HepG2 (cell line): ENCODE data around the gene TTC21B. TPM values are rescaled to one million over a fixed set of nuclear protein-coding genes. Genes with fewer than 3 reads are reported as not detected.
A peak's percentile ranks its signal among the peaks of the same experiment; 100 is the strongest.

ENCODE experiments used
- ATF5 ChIP-seq: sonication (generic); formaldehyde crosslinking; IDR thresholded peaks from 2 replicates; pipeline ENCODE4 v1.4.0; 2020; ENCODE audit warnings: mild to moderate bottlenecking, low read depth, missing genetic modification reagents
- FOSL2 ChIP-seq: sonication (generic); formaldehyde crosslinking; IDR thresholded peaks from 2 replicates; pipeline ENCODE4 v1.4.0; 2020; ENCODE audit warnings: missing genetic modification reagents
- GABPB1 ChIP-seq: IDR thresholded peaks from 2 replicates; pipeline ENCODE4 v1.6.1; 2016; ENCODE audit warnings: mild to moderate bottlenecking, missing genetic modification reagents, moderate library complexity, missing compliant biosample characterization
- GZF1 ChIP-seq: sonication (generic); formaldehyde crosslinking; IDR thresholded peaks from 2 replicates; pipeline ENCODE4 v1.5.1; 2020; ENCODE audit warnings: mild to moderate bottlenecking, missing genetic modification reagents
- MTERF4 ChIP-seq: sonication (generic); formaldehyde crosslinking; IDR thresholded peaks from 2 replicates; pipeline ENCODE4 v1.8.0; 2023; ENCODE audit warnings: mild to moderate bottlenecking, missing genetic modification reagents
- NBN ChIP-seq: fragments of 450-650 bp; conservative IDR thresholded peaks from 2 replicates; pipeline ENCODE4 v1.6.1; 2017
- NFRKB ChIP-seq: fragments of 450-650 bp; IDR thresholded peaks from 2 replicates; pipeline ENCODE4 v1.6.1; 2017
- RXRA ChIP-seq: sonication (generic); formaldehyde crosslinking; IDR thresholded peaks from 2 replicates; pipeline ENCODE4 v1.5.1; 2020; ENCODE audit warnings: missing genetic modification reagents
- SMARCE1 ChIP-seq: fragments of 450-650 bp; IDR thresholded peaks from 2 replicates; pipeline ENCODE4 v1.6.1; 2017; ENCODE audit warnings: borderline replicate concordance
- SP1 ChIP-seq, 2 experiments: fragments of 450-650 bp in 1 of 2; sonication (generic) in 1 of 2; formaldehyde crosslinking in 1 of 2; IDR thresholded peaks; 2 replicates each; pipeline versions ENCODE4 v1.4.0 to v1.6.1; 2016 to 2020; ENCODE audit warnings: missing genetic modification reagents in 1 of 2
- TAF1 ChIP-seq: sonication (generic); formaldehyde crosslinking; IDR thresholded peaks from 2 replicates; pipeline ENCODE4 v1.4.0; 2020; ENCODE audit warnings: missing genetic modification reagents
- XBP1 ChIP-seq: sonication (generic); formaldehyde crosslinking; IDR thresholded peaks from 2 replicates; pipeline ENCODE4 v1.5.0; 2020; ENCODE audit warnings: missing genetic modification reagents
- ZNF296 ChIP-seq: sonication (generic); formaldehyde crosslinking; conservative IDR thresholded peaks from 2 replicates; pipeline ENCODE4 v1.5.0; 2020; ENCODE audit warnings: mild to moderate bottlenecking, missing genetic modification reagents
- ZNF30 ChIP-seq: sonication (generic); formaldehyde crosslinking; IDR thresholded peaks from 2 replicates; pipeline ENCODE4 v1.5.0; 2020; ENCODE audit warnings: mild to moderate bottlenecking, missing genetic modification reagents
- ZNF652 ChIP-seq: IDR thresholded peaks from 2 replicates; pipeline ENCODE4 v1.6.1; 2016; ENCODE audit warnings: low read depth, borderline replicate concordance
- polyA plus RNA-seq, 8 experiments: library from polyadenylated mRNA; depleted of rRNA in 3 of 8; stranded (reverse) in 7 of 8; unstranded in 1 of 8; fragments of >200 nt; fragmentation: Illumina TruSeq in 4 of 8; extraction: Trizol in 4 of 8; gene quantifications; 2 replicates each; pipeline versions ENCODE4 v1.2.1 to v1.2.3, GENCODE V29; 2011 to 2016; ENCODE audit warnings: low read depth in 4 of 8, missing spikeins in 1 of 8, mixed read lengths in 1 of 8; ENCODE audit not compliant: insufficient read depth in 1 of 8
- total RNA-seq, 5 experiments: library from RNA; depleted of rRNA; stranded (reverse); fragments of >200 nt; fragmentation: Illumina TruSeq; extraction: Trizol; gene quantifications; 2 replicates each; pipeline ENCODE4 v1.2.3, GENCODE V29; 2016; ENCODE audit warnings: low read depth in 1 of 5
- TF ChIP-seq, protein P1 (sequence below): sonication (generic); formaldehyde crosslinking; IDR thresholded peaks from 2 replicates; pipeline ENCODE4 v1.5.1; 2020; ENCODE audit warnings: missing genetic modification reagents, mild to moderate bottlenecking, borderline replicate concordance
- TF ChIP-seq, protein P2 (sequence below): sonication (generic); formaldehyde crosslinking; IDR thresholded peaks from 2 replicates; pipeline ENCODE4 v1.8.1; 2022; ENCODE audit warnings: mild to moderate bottlenecking, missing genetic modification reagents
- TF ChIP-seq, protein P3 (sequence below): IDR thresholded peaks from 2 replicates; pipeline ENCODE4 v1.6.1; 2016; ENCODE audit warnings: mild to moderate bottlenecking
- TF ChIP-seq, protein P4 (sequence below): sonication (generic); formaldehyde crosslinking; IDR thresholded peaks from 2 replicates; pipeline ENCODE4 v1.4.0; 2020; ENCODE audit warnings: mild to moderate bottlenecking, missing genetic modification reagents

TTC21B gene
- total and polyA plus RNA-seq, 2 of the 13 experiments (the other 11 are each of a cell fraction or from before 2014, with no cell fraction given), result 39.1 to 67.1 TPM

- TF ChIP-seq, protein P1, sequence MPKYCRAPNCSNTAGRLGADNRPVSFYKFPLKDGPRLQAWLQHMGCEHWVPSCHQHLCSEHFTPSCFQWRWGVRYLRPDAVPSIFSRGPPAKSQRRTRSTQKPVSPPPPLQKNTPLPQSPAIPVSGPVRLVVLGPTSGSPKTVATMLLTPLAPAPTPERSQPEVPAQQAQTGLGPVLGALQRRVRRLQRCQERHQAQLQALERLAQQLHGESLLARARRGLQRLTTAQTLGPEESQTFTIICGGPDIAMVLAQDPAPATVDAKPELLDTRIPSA, result peak; percentile 74; the same call in 1 of the 2 replicates
- peak; percentile 86; the same call in 1 of the 2 replicates for TF ChIP-seq GABPB1 (CRISPR knock-in tag)
- TF ChIP-seq, protein P2, sequence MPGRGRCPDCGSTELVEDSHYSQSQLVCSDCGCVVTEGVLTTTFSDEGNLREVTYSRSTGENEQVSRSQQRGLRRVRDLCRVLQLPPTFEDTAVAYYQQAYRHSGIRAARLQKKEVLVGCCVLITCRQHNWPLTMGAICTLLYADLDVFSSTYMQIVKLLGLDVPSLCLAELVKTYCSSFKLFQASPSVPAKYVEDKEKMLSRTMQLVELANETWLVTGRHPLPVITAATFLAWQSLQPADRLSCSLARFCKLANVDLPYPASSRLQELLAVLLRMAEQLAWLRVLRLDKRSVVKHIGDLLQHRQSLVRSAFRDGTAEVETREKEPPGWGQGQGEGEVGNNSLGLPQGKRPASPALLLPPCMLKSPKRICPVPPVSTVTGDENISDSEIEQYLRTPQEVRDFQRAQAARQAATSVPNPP (CRISPR knock-in tag), result peak; percentile 93
- TF ChIP-seq NBN, result no peak
- TF ChIP-seq ZNF296 (CRISPR knock-in tag), result no peak
- 0 out of 2 replicates have a peak, but pooled peaks have one; percentile 56 for TF ChIP-seq NFRKB
- TF ChIP-seq, protein P3, sequence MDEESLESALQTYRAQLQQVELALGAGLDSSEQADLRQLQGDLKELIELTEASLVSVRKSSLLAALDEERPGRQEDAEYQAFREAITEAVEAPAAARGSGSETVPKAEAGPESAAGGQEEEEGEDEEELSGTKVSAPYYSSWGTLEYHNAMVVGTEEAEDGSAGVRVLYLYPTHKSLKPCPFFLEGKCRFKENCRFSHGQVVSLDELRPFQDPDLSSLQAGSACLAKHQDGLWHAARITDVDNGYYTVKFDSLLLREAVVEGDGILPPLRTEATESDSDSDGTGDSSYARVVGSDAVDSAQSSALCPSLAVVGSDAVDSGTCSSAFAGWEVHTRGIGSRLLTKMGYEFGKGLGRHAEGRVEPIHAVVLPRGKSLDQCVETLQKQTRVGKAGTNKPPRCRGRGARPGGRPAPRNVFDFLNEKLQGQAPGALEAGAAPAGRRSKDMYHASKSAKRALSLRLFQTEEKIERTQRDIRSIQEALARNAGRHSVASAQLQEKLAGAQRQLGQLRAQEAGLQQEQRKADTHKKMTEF, result peak; percentile 92
- TF ChIP-seq TAF1 (CRISPR knock-in tag), result peak; percentile 89
- peak; percentile 90 for TF ChIP-seq RXRA
- TF ChIP-seq GZF1 (CRISPR knock-in tag), result peak; percentile 95
- TF ChIP-seq MTERF4 (CRISPR knock-in tag), result no peak; the same call in 1 of the 2 replicates
- TF ChIP-seq, protein P4, sequence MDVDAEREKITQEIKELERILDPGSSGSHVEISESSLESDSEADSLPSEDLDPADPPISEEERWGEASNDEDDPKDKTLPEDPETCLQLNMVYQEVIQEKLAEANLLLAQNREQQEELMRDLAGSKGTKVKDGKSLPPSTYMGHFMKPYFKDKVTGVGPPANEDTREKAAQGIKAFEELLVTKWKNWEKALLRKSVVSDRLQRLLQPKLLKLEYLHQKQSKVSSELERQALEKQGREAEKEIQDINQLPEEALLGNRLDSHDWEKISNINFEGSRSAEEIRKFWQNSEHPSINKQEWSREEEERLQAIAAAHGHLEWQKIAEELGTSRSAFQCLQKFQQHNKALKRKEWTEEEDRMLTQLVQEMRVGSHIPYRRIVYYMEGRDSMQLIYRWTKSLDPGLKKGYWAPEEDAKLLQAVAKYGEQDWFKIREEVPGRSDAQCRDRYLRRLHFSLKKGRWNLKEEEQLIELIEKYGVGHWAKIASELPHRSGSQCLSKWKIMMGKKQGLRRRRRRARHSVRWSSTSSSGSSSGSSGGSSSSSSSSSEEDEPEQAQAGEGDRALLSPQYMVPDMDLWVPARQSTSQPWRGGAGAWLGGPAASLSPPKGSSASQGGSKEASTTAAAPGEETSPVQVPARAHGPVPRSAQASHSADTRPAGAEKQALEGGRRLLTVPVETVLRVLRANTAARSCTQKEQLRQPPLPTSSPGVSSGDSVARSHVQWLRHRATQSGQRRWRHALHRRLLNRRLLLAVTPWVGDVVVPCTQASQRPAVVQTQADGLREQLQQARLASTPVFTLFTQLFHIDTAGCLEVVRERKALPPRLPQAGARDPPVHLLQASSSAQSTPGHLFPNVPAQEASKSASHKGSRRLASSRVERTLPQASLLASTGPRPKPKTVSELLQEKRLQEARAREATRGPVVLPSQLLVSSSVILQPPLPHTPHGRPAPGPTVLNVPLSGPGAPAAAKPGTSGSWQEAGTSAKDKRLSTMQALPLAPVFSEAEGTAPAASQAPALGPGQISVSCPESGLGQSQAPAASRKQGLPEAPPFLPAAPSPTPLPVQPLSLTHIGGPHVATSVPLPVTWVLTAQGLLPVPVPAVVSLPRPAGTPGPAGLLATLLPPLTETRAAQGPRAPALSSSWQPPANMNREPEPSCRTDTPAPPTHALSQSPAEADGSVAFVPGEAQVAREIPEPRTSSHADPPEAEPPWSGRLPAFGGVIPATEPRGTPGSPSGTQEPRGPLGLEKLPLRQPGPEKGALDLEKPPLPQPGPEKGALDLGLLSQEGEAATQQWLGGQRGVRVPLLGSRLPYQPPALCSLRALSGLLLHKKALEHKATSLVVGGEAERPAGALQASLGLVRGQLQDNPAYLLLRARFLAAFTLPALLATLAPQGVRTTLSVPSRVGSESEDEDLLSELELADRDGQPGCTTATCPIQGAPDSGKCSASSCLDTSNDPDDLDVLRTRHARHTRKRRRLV, result peak; percentile 94
- no peak for TF ChIP-seq ATF5 (CRISPR knock-in tag)
- peak; percentile 43; the same call in 1 of the 2 replicates for TF ChIP-seq FOSL2 (CRISPR knock-in tag)
- no peak; the same call in 1 of the 2 replicates for TF ChIP-seq ZNF652 (CRISPR knock-in tag)
- TF ChIP-seq ZNF30 (CRISPR knock-in tag), result peak; percentile 40; the same call in 1 of the 2 replicates
- TF ChIP-seq SP1 (IDR thresholded peaks at IDR 0.05), result peak; percentile 10; the same call in 1 of the 2 replicates
- peak; percentile 87 for TF ChIP-seq SP1 (CRISPR knock-in tag; IDR thresholded peaks at IDR 0.05)
- no peak for TF ChIP-seq SMARCE1
- no peak for TF ChIP-seq XBP1
Measured at GRCh38 chr2:165953655-165954606, at the start of gene TTC21B (continued).
